Stimulated activated CD4-positive, alpha-beta T cell treated with anti-CD3 and anti-CD28 coated beads, TNF-alpha, amount 100 ng/mL, for 4 hours (primary cell): ENCODE measurements around the gene PIAS4.
A peak's percentile ranks its signal among the peaks of the same experiment; 100 is the strongest.

Source experiments
- DNase-seq, 3 experiments: peaks; one replicate each; pipeline ENCODE4 v3.0.0-alpha.2; 2020; ENCODE audit warnings: low read depth in 3 of 3

The PIAS4 gene

DNA sequence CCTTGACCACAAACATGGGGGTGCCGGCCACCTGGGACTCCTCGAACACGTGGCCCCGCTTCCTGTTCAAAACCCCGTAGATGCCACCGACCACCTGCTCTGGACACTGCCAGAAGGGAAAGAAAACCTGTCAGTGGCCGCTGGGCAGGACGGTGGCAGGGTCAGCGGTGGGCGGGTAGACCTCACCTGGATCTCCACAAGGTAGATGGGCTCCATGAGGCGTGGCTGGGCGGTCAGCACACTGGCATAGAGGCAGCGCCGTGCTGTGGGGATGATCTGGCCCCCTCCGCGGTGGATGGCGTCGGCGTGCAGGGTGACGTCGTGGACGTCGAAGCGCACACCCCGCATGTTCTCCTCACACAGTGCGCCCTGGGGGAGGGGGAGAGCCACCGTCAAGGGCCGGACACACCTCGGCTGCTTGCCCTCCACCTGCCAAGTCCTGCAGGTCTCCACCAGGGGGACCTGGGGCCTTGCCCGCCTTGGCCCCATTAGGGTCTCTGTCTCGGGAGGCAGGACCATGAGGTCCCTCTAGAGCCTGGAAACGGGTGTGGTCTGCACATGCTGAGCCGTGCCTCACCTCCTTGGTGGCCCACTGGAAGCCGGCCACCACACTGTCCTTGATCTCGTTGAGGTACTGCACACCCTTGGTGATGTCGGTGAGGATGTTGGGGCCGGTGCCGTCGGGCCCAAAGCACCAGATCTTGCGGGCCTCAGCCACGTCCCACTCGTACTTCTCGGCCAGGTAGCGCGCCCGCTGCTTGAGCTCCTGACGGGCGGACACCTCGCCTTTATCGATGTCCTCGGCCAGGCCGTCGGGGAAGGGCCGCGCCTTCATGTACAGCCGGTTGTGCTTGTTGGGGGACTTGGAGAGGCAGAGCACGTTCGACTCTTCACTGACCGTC is 30.0 kb upstream of the PIAS4 start:
- no peak for DNase-seq

DNA sequence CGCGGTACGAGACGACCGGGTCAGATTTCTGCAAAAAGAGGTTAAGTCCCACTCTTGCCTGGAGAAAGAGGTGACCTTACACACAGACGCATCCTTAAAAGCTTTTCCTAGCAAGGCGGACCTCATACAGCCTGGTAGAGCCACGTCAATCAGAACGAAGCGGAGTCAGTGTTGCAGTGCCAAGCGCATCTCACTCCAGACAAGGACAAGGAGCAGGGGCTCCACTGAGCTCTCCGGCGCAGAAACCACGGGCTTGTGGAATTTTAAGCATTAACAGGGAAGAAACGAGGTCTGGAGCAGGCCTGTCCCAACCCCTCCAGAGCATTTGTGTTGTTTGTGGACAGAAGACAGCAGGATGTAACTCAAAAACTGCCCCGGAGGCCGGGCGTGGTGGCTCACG is 29.4 kb upstream of the PIAS4 start:
- DNase-seq, result no peak

DNA sequence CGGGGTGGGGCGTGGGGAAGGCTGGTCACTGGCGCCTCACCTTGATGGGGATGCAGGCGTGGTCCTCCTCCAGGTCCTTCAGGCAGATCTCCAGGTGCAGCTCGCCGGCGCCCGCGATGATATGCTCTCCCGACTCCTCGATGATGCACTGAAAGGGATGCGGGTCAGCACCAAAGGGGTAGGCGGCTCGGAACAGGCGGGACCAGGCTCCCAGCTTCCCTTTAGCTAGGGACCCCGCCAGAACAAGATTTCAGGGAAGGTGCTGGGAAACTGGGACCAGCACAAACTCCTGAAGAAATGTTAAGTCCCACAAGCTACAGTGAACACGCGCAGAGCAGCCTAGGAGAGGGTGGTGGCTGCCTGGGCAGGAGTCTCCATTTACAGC is 28.3 kb upstream of the PIAS4 start:
- DNase-seq, result no peak

DNA sequence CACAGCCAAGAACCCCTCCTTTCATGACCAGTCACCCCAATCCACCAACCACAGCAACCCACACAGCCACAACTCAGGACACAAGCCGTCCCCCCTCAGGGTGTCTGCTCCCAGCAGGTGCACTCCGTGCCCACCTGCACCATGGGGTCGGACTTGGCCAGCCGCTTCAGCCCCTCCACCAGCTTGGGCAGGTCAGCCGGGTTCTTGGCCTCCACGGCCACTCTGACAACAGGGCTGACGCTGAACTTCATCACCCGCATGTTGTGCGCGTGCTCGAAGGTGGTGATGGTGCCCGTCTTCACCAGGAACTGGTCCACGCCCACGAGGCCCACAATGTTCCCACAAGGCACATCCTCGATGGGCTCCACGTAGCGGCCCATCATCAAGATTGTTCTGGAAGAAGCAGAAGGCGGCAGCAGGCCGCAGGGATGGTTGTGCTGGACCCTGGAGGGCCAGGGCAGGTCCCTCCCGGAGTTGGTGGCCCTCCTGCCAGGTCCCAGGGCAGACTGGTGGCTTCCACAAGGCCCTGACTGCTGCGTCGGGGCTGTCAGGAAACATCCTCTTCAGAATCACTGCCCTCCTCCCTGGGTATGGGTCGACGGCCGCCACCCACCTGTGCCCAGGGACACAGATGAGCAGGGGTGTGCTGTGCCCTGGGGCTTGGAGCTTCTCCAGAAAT is 27.7 kb upstream of the PIAS4 start:
- no peak for DNase-seq

DNA sequence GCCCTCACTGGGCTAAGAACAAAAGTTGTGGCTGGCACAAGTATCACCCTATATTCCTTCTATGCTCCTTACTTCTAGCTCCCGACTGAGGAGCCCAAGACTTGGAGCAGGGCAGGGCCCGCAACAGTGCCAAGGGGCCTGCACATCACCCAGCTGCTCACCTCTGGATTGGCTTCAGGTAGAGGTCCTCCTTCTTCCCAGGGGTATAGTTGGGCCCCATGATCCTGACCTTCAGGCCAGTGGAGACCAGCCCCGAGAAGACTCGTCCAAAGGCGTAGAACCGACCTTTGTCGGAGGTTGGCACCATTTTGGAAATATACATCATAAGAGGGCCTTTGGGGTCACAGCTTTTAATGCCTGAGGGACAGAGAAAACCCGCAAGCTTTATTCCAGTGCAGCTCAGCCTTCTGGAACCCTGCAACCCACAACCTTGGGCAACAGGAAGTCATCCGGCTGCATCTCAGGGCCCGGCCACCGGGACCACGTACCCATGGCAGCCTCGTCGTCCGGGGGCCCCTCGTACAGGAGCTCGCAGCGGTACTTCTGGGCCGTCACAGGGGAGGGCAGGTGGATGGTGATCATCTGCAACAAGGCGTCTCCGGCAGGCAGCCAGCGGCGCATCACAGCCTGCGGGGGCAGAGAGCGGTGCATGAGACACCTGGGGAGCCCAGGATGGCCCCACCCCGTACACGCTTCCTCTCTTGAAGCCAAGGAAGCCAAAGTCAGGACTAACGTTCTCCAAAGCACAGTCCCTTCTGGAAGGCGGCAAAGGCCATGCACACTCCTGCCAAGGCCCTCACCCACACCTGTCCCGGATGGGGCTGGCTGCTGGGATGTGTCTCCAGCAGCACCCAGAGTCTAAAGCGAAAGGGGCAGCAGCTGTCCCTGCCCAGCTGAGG is 26.9 kb upstream of the PIAS4 start:
- no peak for DNase-seq

DNA sequence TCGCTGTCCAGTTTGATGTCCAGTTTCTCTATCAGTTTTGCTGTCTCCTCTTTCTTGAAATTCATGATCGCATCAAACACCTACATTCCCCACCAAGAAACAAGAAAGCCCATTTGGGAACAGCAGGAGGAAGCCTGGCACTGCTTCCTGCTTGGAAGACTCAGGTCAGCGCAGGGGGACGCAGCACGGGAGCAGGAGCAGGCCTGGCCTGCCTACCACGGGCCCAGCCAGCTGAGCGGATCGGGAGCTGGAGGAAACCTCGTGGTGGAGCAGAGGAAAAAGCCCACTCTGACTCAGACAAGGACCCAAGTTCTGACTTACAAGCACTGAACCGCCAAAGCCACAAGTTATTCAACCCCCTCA is 26.2 kb upstream of the PIAS4 start:
- no peak for DNase-seq

DNA sequence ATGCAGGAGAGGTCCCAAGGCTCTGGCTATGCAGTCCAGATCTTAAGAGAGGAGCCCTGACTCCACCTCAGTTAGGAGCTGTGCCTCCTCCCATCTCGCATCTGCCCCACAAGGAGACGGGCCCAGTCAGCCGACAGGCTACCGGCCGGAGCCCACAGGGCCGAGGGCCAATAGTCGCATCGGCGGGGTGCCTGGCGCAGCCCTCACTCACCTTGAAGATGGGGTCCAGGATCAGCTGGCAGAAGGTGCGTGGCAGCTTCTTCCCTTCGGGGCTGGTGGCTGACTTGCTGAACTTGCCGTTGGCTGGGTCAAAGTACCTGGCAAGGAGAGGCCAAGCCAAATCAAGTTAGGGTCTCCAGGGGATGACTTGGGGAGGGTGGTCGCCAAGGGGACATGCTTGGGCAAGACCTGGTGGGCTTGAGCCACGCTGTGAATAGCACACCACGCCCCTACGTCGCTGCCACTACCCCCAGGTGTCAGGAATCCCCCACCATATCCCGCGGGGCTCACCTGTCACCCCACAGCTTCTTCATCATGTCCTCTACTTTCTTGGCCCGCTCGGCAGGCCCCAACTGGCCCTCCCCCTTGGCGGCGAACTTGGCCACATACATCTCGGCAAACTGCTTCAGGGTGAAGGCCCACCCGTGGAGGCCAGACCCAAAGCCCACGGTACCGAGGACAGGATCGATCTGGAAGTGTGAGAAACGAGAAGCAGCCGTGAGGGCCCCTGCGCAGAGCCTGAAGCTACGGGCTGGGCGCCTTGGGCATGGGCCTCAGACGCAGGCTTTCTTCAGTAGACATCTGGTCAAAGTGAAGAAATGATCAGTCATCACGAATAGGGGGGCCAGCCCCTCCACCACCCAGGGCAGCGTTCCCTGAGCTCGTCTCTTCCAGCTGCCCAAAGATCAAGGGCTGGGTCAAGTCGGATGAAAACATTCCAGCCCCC is 25.5 kb upstream of the PIAS4 start:
- no peak for DNase-seq

DNA sequence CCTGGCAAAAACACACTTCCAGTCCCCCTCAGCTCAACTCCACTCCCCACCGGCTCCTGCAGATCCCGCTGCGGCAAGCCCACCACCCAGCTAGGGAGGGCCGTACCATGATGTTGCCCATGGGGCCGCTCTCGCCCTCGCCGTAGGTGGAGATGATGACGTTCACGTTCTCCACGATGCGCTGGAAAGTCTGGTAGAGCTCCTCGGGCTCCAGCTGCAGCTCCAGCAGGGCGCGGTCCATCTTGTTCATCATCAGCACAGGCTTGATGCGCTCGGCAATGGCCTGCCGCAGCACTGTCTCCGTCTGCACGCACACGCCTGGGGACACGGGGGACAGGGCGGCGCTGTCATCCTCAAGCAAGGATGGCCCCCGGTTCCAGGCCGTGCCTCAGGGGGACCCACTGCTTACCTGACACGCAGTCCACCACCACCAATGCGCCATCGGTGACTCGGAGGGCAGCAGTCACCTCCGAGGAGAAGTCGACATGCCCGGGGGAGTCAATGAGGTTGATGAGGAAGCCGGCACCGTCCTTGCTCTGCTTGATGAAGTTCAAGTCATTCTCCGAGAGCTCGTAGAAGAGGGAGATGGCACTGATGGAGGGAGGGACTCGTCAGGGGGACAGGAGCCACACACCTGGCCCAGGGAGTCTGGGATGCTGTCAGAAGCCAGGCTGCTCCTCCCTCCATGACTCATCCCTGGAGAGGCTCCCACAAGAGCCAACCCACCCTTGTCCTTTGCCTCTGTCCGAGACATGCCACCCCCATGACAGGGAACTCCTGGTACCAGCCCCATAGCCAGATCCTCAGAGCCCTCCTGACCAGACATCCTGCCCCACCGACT is 24.6 kb upstream of the PIAS4 start:
- DNase-seq, result no peak

DNA sequence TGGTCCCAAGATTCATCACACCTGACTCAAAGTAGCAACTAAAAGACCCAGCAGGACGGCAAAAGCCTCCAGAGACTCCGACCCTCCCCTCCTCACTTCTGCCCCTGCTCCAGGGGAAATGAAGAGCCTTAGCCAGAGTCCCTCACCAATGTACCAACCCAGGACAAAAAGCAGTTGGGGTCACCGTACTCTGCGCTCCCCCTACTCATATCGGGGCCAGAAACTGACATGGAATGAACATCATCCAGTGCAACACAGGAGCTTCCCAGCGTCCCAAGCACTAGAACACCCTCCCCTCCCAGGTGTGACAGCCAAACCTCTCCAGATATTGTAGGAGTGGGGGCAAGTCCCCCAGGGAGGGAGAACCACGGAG is 24.0 kb upstream of the PIAS4 start:
- DNase-seq, result no peak

DNA sequence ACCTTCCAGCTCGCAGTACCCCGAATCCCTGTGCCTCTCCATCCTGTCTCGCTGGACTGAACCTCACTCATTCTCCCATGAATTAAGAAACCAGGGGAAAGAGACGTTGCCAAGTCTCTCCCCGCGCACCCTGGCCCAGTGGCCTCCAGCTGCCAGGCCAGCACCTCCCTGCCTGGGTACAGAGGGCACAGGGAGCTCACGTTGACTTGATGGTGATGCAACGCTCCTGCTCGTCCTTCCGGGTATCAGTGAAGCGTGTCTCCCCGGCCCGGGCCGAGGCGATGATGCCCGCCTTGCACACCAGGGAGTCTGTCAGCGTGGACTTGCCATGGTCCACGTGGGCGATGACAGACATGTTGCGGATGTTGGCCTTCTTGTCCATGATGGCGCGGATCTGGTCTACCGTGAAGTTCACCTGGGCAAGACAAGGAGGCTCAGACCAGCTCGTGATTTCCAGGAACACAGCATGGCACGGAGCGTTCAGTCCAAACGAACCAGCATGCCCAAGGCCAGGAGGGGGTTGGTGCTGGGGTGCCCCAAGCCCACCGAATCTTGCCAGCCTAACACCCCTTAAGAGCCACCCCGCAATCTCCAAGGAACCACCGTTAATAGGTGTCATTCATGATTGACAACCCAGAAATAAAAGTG is 23.5 kb upstream of the PIAS4 start:
- no peak for DNase-seq

DNA sequence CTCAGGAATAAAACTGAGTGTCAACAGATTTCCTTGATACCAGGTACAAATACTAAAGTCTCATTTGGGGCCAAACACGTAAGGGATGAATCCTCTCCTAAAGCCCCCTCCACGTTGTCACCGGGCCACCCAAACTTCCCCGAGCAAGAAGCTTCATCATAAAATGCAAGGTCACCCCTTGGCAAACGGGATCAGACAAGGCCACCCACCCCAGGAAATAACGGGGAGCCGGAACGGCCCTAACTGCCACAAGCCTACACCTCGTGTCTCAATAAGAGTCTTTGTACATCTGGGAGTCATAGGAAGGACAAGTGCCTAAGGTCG is 23.0 kb upstream of the PIAS4 start:
- DNase-seq, result no peak

DNA sequence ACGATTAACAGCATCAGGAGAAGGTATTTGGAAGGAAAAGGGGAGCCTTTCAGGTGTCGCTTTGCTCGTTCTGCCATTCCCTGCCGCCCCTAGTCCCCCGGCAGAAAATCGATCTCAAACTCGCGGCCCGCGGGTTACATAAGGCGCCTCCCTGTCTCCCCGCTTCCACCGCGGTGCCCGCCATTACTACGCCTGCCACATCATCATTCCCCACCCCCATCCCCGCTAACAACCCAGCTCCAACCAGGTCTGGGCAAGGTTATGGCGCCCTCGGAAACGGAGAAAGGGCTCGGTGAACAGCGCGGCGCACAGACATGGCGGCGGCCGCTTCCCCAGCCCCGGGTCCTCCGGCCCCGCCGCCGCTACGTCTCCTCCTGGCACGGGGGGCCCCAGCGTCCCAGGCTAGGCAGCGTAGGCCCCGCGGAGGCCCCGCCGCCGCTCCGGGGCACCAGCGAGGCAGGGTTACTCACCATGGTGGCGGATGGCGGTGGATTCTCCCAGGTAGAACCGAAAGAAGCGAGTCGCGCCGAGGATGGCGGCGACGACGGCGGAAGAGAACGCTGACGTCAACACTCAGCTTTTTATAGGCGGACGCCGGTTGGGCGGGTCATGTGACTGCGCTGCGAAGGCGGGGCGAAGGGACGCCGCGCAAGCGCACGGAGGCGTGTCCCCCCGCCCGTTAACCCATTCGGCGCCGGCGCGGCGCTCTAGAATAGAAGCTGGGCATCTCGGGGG is 22.5 kb upstream of the PIAS4 start, which contains the start of gene EEF2:
EEF2 (minus strand) TSS at position 556 of the 735 bp plus-strand sequence; CDS start at position 473, 83 bp downstream.
- peak; percentile 84 to 89 (median 89) for DNase-seq

DNA sequence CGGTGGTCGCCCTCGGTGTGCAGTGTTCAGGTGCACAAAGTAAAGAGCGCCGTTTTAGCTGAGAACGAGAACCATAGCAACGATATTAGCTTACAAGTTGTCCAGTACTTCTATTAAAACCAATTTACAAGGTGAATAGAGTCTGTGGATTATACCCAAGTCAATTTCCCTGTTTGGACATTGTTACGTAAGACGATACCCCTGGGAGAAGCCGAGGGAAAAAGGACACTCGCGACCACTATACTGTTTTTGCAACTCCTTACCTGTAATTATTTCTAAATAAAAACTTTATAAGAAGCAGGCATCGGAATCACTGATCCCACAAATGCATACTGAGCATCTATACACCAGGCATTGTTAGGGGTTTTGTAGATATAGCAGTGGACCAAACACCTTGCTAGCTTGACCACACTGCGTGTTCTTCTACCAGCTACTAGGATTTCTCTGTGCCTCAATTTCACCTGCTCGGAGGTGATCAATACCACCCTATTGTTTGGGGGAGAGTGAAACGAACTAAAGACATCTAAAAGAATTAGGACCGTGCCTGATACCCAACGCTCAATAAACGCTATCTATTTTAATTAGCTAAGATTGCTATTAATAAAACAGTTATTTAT is 21.8 kb upstream of the PIAS4 start:
- DNase-seq, result no peak

DNA sequence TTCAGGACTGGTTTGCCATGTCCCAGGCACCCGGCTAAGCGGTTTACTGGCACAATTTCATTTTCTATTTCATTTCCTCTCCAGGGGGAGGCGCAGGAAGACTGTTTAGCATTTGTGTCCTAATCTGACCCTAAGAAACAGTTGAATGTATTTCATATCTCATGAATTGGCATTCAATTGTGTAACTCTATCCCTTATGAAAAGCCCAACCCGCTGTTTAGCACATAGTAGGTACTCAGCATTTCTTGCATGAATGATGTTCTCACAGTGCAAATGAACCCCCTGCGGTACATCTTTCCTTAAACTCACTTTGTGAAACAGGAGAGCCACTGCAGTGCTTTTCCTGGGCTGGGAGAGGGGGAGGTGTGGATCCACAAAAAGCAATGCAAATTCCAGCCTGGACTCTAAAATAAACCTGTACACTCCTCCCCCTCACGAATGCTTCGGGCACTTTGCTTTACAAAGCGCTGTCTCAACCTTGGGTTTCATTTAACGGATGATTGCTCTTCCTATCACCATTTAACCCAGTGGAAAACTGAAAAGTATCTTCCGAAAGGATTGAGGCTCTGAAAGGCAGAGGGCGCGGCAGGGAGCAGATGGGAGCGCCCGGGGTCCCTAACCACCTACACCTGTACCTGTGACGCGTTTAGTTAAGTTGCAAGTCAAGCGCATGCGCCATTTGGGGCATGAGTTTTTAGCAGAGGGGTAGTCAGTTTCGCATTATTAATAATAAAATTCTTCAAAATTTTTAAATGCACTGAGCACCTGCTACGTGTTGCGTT is 21.1 kb upstream of the PIAS4 start:
- DNase-seq, result peak in 1 of 3 experiments; percentile 39

DNA sequence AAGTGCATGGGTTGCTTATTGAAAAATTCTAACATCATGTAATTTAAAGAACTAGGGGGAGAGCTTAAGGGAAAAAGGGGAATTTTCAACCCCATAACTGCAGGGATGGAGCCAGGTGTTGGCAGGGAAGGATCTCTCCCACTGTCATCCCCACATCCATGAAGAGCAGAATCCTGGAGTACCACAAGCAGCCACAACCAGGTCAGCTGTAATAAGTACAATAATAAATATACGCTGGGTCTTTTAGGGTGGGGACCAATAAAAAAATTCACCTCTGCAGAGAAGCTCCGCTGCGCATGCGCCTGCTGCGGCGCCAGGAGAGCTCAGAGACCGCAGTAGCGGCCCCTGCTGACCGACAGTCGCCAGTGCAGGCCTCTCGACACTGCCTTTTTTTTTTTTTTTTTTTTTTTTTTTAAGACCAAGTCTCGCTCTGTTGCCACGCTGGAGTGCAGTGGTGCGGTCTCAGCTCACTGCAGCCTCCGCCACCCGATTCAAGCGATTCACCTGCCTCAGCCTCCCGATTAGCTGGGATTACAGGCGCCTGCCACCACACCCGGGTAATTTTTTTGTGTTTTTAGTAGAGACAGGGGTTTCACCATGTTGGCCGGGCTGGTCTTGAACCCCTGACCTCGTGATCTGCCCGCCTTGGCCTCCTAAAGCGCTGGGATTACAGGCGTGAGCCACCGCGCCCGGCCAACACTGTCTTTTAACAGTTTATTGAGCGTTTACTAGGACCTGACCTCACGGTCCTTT is 19.7 kb upstream of the PIAS4 start:
- DNase-seq, result peak; percentile 68 to 82 (median 79)

DNA sequence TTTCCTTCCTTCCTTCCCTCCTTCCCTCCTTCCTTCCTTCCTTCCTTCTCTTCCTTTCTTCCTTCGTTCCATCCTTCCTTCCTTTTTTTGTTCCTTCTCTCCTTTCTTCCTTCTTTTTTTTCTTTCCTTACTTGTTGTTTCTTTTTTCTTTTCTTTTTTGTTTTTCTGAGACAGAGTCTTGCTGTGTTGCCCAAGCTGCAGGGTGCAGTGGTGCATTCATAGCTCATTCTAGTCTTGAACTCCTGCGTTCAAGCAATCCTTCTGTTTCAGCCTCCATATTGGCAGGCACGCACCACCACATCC is 16.8 kb upstream of the PIAS4 start:
- DNase-seq, result no peak

DNA sequence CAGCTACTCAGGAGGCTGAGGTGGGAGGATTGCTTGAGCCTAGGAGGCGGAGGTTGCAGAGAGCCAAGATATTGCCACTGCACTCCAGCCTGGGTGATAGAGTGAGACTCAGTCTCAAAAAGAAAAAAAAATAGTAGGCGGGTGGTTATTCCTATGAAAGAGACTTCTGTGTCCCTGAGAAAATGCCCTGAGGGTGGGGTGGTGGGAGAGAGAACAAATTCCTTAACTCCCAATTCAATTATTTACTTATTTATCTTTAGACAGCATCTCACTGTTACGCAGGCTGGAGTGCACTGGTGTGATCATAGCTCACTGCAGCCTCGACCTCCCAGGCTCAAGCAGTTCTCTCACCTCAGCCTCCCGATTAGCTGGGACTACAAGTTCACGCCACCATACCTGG is 11.9 kb upstream of the PIAS4 start:
- DNase-seq, result no peak
